NCI-H510A (cell line): ENCODE data around the gene CD99L2.
"Not testable (repeated sequence)": the region's sequence is repeated elsewhere in the genome, so short reads cannot be mapped to it uniquely, and the experiment has no call there.

Source experiments
- DNase-seq: peaks from one replicate; lab custom pipeline; 2025; lab: John Stamatoyannopoulos, UW

Gene CD99L2

GRCh38 chrX:150854856-150855255 is 43.6 kb downstream of the CD99L2 start:
- DNase-seq = peak; percentile 64

- no peak for DNase-seq
Measured at GRCh38 chrX:150849996-150850720, 48.3 kb downstream of the CD99L2 start.

- DNase-seq = no peak
Measured at GRCh38 chrX:150849486-150849885, 49.0 kb downstream of the CD99L2 start.

DNA sequence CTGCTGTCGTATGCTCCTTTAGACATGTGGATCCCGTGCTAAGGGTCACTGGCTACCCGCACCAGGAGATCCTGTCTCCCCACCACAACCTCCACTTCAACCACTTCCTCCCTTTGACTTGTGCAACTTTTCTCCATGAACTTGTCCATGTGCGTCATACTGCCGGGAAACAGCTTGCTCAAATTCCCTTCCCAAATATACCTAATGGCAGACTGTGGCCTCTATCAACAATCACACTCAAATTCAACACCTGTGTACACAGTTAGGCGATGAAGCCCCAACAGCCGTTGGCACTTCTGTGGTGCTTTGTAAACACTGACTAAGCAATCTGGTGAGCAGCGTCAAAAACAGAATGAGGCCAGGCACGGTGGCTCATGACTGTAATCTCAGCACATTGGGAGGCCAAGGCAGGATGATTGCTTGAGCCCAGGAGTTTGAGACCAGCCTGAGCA is 49.5 kb downstream of the CD99L2 start:
- peak; percentile 91 for DNase-seq

- no peak for DNase-seq
Measured at GRCh38 chrX:150847088-150847487, 51.4 kb downstream of the CD99L2 start.

DNA sequence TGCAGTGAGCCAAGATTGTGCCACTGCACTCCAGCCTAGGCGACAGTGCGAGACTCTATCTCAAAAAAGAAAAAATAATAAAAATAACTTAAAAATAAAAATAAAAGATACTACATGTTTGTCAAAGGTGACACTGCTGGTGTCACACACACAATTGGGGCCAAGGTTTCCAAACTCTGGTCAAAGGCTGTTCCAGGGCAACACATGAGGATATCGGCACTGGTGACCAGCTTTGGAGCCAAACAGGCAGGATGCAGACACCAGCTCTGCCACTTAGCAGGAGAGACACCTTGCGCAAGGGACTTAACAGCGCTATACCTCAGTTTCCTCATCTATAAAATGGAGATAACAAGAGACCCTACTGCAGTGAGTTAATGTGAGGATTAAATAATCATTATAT is 52.3 kb downstream of the CD99L2 start:
- DNase-seq = no peak

DNA sequence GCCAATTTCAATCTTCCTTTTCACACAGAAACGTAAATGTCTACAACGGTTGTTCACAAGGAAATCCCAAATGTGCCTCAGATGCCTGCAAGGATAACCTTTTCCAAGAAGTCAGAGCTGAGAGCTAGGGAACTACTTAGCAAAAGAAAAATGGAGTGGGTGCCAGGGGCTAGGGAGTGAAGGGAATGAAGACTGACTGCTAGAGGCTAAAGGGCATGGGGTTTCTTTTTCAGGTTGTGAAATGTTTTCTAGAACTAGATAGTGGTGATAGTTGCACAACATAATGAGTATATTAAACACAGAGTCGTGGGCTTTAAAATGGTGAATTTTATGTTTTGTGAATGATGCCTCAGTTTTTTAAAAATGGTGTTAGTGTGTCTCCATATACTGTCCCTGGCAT is 53.4 kb downstream of the CD99L2 start:
- no peak for DNase-seq

GRCh38 chrX:150844016-150844415 is 54.5 kb downstream of the CD99L2 start:
- no peak for DNase-seq

DNA sequence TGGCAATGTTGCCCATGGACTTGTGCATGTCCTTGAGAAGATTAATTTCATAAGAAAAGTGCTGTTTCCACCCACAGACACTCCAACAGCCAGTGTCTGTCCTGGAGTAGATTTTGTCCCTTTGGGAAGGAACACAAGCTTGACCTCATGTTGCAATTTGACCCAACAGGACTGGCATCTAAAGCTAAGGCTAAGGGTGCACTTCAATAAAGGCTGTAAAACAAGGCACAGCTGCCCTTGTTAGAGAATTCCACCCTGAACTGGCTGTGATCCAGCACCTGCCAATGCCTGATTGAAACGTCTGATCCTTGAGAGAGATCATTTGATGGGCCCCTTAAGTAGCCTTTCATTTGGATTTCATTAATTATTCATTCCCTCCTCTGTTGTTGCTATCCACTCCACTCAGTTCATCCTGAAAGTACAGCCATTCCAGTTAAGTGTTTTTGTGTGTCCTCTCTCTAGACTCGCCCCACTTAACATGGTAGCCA is 56.2 kb downstream of the CD99L2 start:
- DNase-seq = peak; percentile 81

- DNase-seq = no peak
Measured at GRCh38 chrX:150841456-150842197, 56.8 kb downstream of the CD99L2 start.

DNA sequence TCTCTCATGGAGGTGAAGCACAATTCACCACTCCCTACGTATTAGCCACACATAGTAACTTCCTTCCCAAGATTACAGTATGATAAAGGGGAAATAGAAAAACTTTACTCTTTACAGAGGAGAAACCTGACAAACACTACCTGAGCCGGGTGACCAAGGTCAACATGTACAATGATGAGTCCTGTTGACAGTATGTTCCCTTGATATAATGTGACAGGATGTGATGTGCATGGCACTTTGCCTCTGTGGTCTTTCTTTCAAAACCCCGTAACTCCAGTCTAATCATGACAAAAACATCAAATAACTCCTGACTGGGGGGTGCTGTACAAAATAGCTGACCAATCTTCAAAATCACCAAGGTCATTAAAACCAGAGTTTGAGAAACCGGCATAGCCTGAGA is 60.6 kb downstream of the CD99L2 start:
- DNase-seq = no peak

- DNase-seq = no peak
Measured at GRCh38 chrX:150834695-150835094, 63.8 kb downstream of the CD99L2 start.

- DNase-seq = no peak
Measured at GRCh38 chrX:150833454-150834056, 64.9 kb downstream of the CD99L2 start.

GRCh38 chrX:150831863-150832262 is 66.6 kb downstream of the CD99L2 start:
- DNase-seq = no peak

GRCh38 chrX:150828785-150829184 is 69.7 kb downstream of the CD99L2 start:
- DNase-seq = no peak

DNA sequence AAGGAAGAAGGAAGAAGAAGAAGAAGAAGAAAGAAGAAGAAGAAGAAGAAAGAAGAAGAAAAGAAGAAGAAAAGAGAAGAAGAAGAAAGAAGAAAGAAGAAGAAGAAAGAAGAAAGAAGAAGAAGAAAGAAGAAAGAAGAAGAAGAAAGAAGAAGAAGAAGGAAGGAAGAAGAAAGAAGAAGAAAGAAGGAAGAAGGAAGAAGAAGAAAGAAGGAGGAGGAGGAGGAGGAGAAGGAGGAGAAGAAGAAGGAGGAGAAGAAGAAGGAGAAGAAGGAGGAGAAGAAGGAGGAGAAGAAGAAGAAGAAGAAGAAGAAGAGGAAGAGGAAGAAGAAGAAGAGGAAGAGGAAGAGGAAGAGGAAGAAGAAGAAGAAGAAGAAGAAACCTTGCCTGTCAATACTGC is 74.1 kb downstream of the CD99L2 start:
- DNase-seq = not testable (repeated sequence)

- DNase-seq = not testable (repeated sequence)
Measured at GRCh38 chrX:150823826-150824225, 74.6 kb downstream of the CD99L2 start.

DNA sequence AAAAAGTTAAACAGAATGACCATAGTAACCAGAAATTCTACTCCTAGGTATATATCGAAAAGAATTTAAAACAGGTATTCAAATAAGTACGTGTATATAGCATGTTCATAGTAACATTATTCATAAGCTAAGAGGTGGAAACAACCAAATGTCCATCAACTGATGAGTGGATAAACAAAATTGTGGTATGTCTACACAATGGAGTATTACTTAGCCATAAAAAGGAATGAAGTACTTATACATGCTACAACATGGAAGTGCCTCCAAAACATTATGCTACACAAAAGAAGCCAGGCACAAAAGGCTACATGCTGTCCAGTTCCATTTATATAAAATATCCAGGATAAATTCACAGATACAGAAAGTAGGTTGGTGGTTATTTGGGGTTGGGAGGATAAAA is 76.5 kb downstream of the CD99L2 start:
- DNase-seq = no peak

- no peak for DNase-seq
Measured at GRCh38 chrX:150813922-150814321, 84.5 kb downstream of the CD99L2 start.

DNA sequence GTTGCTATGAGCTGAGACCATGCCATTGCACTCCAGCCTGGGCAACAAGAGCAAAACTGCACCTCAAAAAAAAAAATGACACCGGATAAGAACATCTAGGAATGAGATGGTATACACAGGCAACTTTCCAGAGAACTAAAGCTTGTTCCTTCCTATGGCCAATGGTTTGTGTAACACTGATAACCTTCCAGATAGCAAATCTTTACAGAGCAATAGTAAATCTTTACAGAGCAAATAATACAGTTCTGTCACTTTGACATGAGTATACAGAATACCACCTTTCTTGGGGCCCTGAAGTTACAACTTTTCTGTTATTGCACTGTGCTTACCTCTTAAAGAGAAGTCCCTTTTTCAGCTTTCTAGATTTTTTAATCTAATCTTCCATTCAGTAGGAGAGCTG is 91.6 kb downstream of the CD99L2 start:
- no peak for DNase-seq

GRCh38 chrX:150805736-150806135 is 92.7 kb downstream of the CD99L2 start:
- no peak for DNase-seq

GRCh38 chrX:150792949-150793527 is 105.4 kb downstream of the CD99L2 start:
- DNase-seq = no peak

GRCh38 chrX:150790021-150790420 is 108.4 kb downstream of the CD99L2 start:
- no peak for DNase-seq
